Measurements from ENCODE around the gene C3AR1.
A peak's percentile ranks its signal among the peaks of the same experiment; 100 is the strongest.

Gene C3AR1

GRCh38 chr12:8077207-8077606 lies 11.0 kb upstream of the C3AR1 start:
- 0 out of 4 replicates have a peak, but pooled peaks of 1 of the 2 experiments have one; percentile 19 for TF ChIP-seq REST (IDR thresholded peaks at IDR 0.05; ENCODE audit: insufficient read depth in 1 of 2, low read depth in 2 of 2, low read length in 2 of 2)
- TF ChIP-seq POLR2AphosphoS5 (IDR thresholded peaks at IDR 0.05; ENCODE audit: low read depth, low read length): no peak
- TF ChIP-seq SIN3A (IDR thresholded peaks at IDR 0.05; ENCODE audit: borderline replicate concordance, insufficient read depth, low read length): no peak

- no peak for TF ChIP-seq SIN3A (IDR thresholded peaks at IDR 0.05; ENCODE audit: borderline replicate concordance, insufficient read depth, low read length)
- no peak for TF ChIP-seq POLR2AphosphoS5 (IDR thresholded peaks at IDR 0.05; ENCODE audit: low read depth, low read length)
- no peak for TF ChIP-seq REST (IDR thresholded peaks at IDR 0.05; ENCODE audit: insufficient read depth in 1 of 2, low read depth in 2 of 2, low read length in 2 of 2)
- no peak for TF ChIP-seq FOXP2 (optimal IDR thresholded peaks at IDR 0.05; ENCODE audit: borderline replicate concordance, extremely low read depth, extremely low read length, insufficient read depth)
- no peak for TF ChIP-seq TAF1 (IDR thresholded peaks at IDR 0.05; ENCODE audit: borderline replicate concordance, insufficient read depth, low read length)
Measured at GRCh38 chr12:8076366-8076765, 10.2 kb upstream of the C3AR1 start.

GRCh38 chr12:8075935-8076334 lies 9.8 kb upstream of the C3AR1 start:
- no peak for TF ChIP-seq FOXP2 (optimal IDR thresholded peaks at IDR 0.05; ENCODE audit: borderline replicate concordance, extremely low read depth, extremely low read length, insufficient read depth)
- TF ChIP-seq POLR2AphosphoS5 (IDR thresholded peaks at IDR 0.05; ENCODE audit: low read depth, low read length): no peak
- no peak for TF ChIP-seq REST (IDR thresholded peaks at IDR 0.05; ENCODE audit: insufficient read depth in 1 of 2, low read depth in 2 of 2, low read length in 2 of 2)
- no peak for TF ChIP-seq SIN3A (IDR thresholded peaks at IDR 0.05; ENCODE audit: borderline replicate concordance, insufficient read depth, low read length)
- TF ChIP-seq TAF1 (IDR thresholded peaks at IDR 0.05; ENCODE audit: borderline replicate concordance, insufficient read depth, low read length): no peak

GRCh38 chr12:8069582-8069981 lies 3.4 kb upstream of the C3AR1 start:
- no peak for TF ChIP-seq POLR2AphosphoS5 (IDR thresholded peaks at IDR 0.05; ENCODE audit: low read depth, low read length)
- no peak for TF ChIP-seq FOXP2 (optimal IDR thresholded peaks at IDR 0.05; ENCODE audit: borderline replicate concordance, extremely low read depth, extremely low read length, insufficient read depth)
- no peak for TF ChIP-seq TAF1 (IDR thresholded peaks at IDR 0.05; ENCODE audit: borderline replicate concordance, insufficient read depth, low read length)
- TF ChIP-seq SIN3A (IDR thresholded peaks at IDR 0.05; ENCODE audit: borderline replicate concordance, insufficient read depth, low read length): no peak
- no peak for TF ChIP-seq REST (IDR thresholded peaks at IDR 0.05; ENCODE audit: insufficient read depth in 1 of 2, low read depth in 2 of 2, low read length in 2 of 2)

- TF ChIP-seq POLR2AphosphoS5 (IDR thresholded peaks at IDR 0.05; ENCODE audit: low read depth, low read length) (no peak), TAF1 (IDR thresholded peaks at IDR 0.05; ENCODE audit: borderline replicate concordance, insufficient read depth, low read length) (no peak), REST (IDR thresholded peaks at IDR 0.05; ENCODE audit: insufficient read depth in 1 of 2, low read depth in 2 of 2, low read length in 2 of 2) (no peak), FOXP2 (optimal IDR thresholded peaks at IDR 0.05; ENCODE audit: borderline replicate concordance, extremely low read depth, extremely low read length, insufficient read depth) (no peak), SIN3A (IDR thresholded peaks at IDR 0.05; ENCODE audit: borderline replicate concordance, insufficient read depth, low read length) (no peak)
Measured at GRCh38 chr12:8064131-8064530, 2.0 kb downstream of the C3AR1 start.
